ENCODE measurements around the gene ZNF138.

- TF ChIP-seq CTCF (IDR thresholded peaks at IDR 0.05) (no peak), POLR2A (IDR thresholded peaks at IDR 0.05) (no peak)
Measured at GRCh38 chr7:64876792-64877713, 82.8 kb downstream of the ZNF138 start.

Data from right lobe of liver (tissue), 4 donors.